Endothelial cell of umbilical vein (primary cell): Measurements from ENCODE around the gene STK32C. TPM values are rescaled to one million over a fixed set of nuclear protein-coding genes. Genes with fewer than 3 reads are reported as not detected.

Experiments
- BruUV-seq: library from RNA; stranded (reverse); fragments of 400-500 nt; replicated peaks from 2 replicates; lab custom pipeline; 2021; lab: Mats Ljungman, UMichigan
- CTCF ChIA-PET: fragments of 300-600, 350-600 bp; sonication (Branson Sonifier 250); formaldehyde crosslinking; loops from one replicate; lab custom pipeline; 2021; ENCODE audit warnings: antibody characterized with exemption, inconsistent platforms; lab: Charles Lee
- POLR2A ChIA-PET: fragments of 300-600, 350-600 bp; sonication (Branson Sonifier 250); formaldehyde crosslinking; loops from one replicate; lab custom pipeline; 2021; ENCODE audit warnings: antibody characterized with exemption, inconsistent platforms; lab: Charles Lee
- DNase-seq: peaks from one replicate; pipeline ENCODE4 v3.0.0-alpha.2; 2011; ENCODE audit warnings: low read depth, low spot score
- FAIRE-seq: peaks from 2 replicates; lab custom pipeline; 2011; peaks lifted over from hg19 to GRCh38; lab: Jason Lieb, UNC
- H2AFZ ChIP-seq: 2 replicates; pipeline ENCODE4 v1.6.0; 2012; ENCODE audit warnings: low read depth, low read length, control low read depth, inconsistent platforms
- H3K27ac ChIP-seq: 2 replicates; pipeline ENCODE4 v1.5.1; 2011; ENCODE audit warnings: low read depth, mild to moderate bottlenecking, control low read depth, low read length, moderate library complexity; ENCODE audit not compliant: insufficient read depth
- H3K27me3 ChIP-seq, 2 experiments: 2 replicates each; pipeline versions ENCODE4 v1.6.0 to v1.6.1; 2011; ENCODE audit warnings: low read length in 2 of 2, mixed read lengths in 1 of 2; ENCODE audit not compliant: control insufficient read depth in 2 of 2, insufficient read depth in 2 of 2
- H3K36me3 ChIP-seq, 2 experiments: 2 replicates in 1 of 2; 3 replicates in 1 of 2; pipeline ENCODE4 v1.5.1; 2011; ENCODE audit warnings: low read length in 2 of 2, mild to moderate bottlenecking in 1 of 2, moderate library complexity in 1 of 2; ENCODE audit not compliant: control insufficient read depth in 2 of 2, insufficient read depth in 2 of 2; ENCODE audit errors: extremely low read depth in 1 of 2
- H3K4me1 ChIP-seq: 3 replicates; pipeline ENCODE4 v1.5.1; 2011; ENCODE audit warnings: mild to moderate bottlenecking, low read length; ENCODE audit not compliant: control insufficient read depth, insufficient read depth; ENCODE audit errors: extremely low read depth
- H3K4me2 ChIP-seq: 2 replicates; pipeline ENCODE4 v1.6.1; 2011; ENCODE audit warnings: low read length, control low read depth, mixed read lengths; ENCODE audit not compliant: insufficient read depth
- H3K4me3 ChIP-seq, 3 experiments: fragments of 200-600 bp in 1 of 3; sonication (generic), shearing (Covaris generic) in 1 of 3; replicated peaks in 1 of 3; 2 replicates each; pipeline ENCODE4 v1.5.1; 2011 to 2016; ENCODE audit warnings: control low read depth in 3 of 3, low read length in 3 of 3, mild to moderate bottlenecking in 2 of 3, inconsistent platforms in 1 of 3, low read depth in 1 of 3, moderate library complexity in 1 of 3; ENCODE audit not compliant: insufficient read depth in 1 of 3
- H3K79me2 ChIP-seq: 2 replicates; pipeline ENCODE4 v1.6.0; 2012; ENCODE audit warnings: low read length, inconsistent platforms; ENCODE audit not compliant: control insufficient read depth, insufficient read depth
- H3K9ac ChIP-seq: replicated peaks from 2 replicates; pipeline ENCODE3; 2011; ENCODE audit warnings: low read length, control low read depth; ENCODE audit not compliant: insufficient read depth; ENCODE audit errors: extremely low read depth
- H3K9me1 ChIP-seq: replicated peaks from 3 replicates; pipeline ENCODE4 v1.6.0; 2011; ENCODE audit warnings: mild to moderate bottlenecking, low read length; ENCODE audit not compliant: control insufficient read depth, insufficient read depth; ENCODE audit errors: extremely low read depth
- H3K9me3 ChIP-seq: replicated peaks from 2 replicates; pipeline ENCODE4 v1.5.1; 2012; ENCODE audit warnings: low read length, inconsistent platforms; ENCODE audit not compliant: control insufficient read depth, insufficient read depth
- H4K20me1 ChIP-seq: replicated peaks from 2 replicates; pipeline ENCODE3; 2011; ENCODE audit warnings: mild to moderate bottlenecking, low read length; ENCODE audit not compliant: control insufficient read depth, insufficient read depth; ENCODE audit errors: extremely low read depth
- EZH2 ChIP-seq: IDR thresholded peaks from 2 replicates; pipeline ENCODE4 v1.6.1; 2012; ENCODE audit warnings: borderline replicate concordance, low read depth, mild to moderate bottlenecking, moderate library complexity, low read length, inconsistent platforms; ENCODE audit not compliant: severe bottlenecking
- FOS ChIP-seq: IDR thresholded peaks from 2 replicates; pipeline ENCODE4 v1.6.1; 2011; ENCODE audit warnings: mild to moderate bottlenecking, low read length, moderate library complexity, borderline replicate concordance; ENCODE audit not compliant: insufficient read depth
- GATA2 ChIP-seq: IDR thresholded peaks from 2 replicates; pipeline ENCODE4 v1.7.0; 2011; ENCODE audit warnings: low read depth, mild to moderate bottlenecking, moderate library complexity, mixed read lengths, low read length; ENCODE audit not compliant: insufficient read length, insufficient read depth
- JUN ChIP-seq: IDR thresholded peaks from 2 replicates; pipeline ENCODE4 v1.6.1; 2011; ENCODE audit warnings: borderline replicate concordance, low read depth; ENCODE audit not compliant: insufficient read length, insufficient read depth
- MAX ChIP-seq: IDR thresholded peaks from 2 replicates; pipeline ENCODE4 v1.6.1; 2011; ENCODE audit not compliant: insufficient read depth, insufficient read length
- MYC ChIP-seq: IDR thresholded peaks from one replicate; pipeline ENCODE4 v1.6.1; 2011; ENCODE audit warnings: mild to moderate bottlenecking, low read depth, low read length
- POLR2A ChIP-seq: IDR thresholded peaks from 2 replicates; pipeline ENCODE4 v1.6.1; 2012; ENCODE audit warnings: low read depth, mild to moderate bottlenecking, control low read depth, low read length
- POLR2AphosphoS5 ChIP-seq: IDR thresholded peaks from 2 replicates; pipeline ENCODE4 v1.6.1; 2012; ENCODE audit warnings: low read depth, mild to moderate bottlenecking, control low read depth, low read length, moderate library complexity; ENCODE audit not compliant: insufficient read depth
- dilution Hi-C: fragments of 300-500 bp; cut with MboI; formaldehyde crosslinking; loops from one replicate; pipeline ENCODE4 v1.15.0; 2019; ENCODE audit warnings: low sequenced_read_pairs; ENCODE audit not compliant: extremely low pct_ligation_motif_present
- intact Hi-C: fragments of 100-400 bp; cut with micrococcal nuclease; formaldehyde crosslinking; loops from one replicate; pipeline ENCODE4 v1.10.0; 2022
- polyA plus RNA-seq, 4 experiments: library from polyadenylated mRNA; depleted of rRNA in 3 of 4; stranded (reverse) in 3 of 4; unstranded in 1 of 4; fragments of >200 nt; gene quantifications; 2 replicates each; pipeline versions ENCODE4 v1.2.1 to v1.2.3, GENCODE V29; 2011 to 2012; ENCODE audit warnings: missing spikeins in 1 of 4
- total RNA-seq: library from RNA; stranded (reverse); gene quantifications from 2 replicates; pipeline ENCODE4 v1.2.3, GENCODE V29; 2021
- TF ChIP-seq, protein P1 (sequence below), 2 donors: IDR thresholded peaks; 1 replicate in 1 of 2; 2 replicates in 1 of 2; pipeline ENCODE4 v1.5.1; 2011; ENCODE audit warnings: low read length in 2 of 2, mild to moderate bottlenecking in 2 of 2, moderate library complexity in 2 of 2, control low read depth in 1 of 2, inconsistent platforms in 1 of 2, low read depth in 1 of 2; ENCODE audit not compliant: insufficient read depth in 1 of 2; ENCODE audit errors: extremely low read depth in 1 of 2

The STK32C gene
- total and polyA plus RNA-seq, 2 donors (not counting 3 experiments of a cell fraction or from before 2014, with no cell fraction given): 5.4 to 14.1 TPM

- intact Hi-C loops: no loop called here
- no TSS peak for BruUV-seq
Measured at GRCh38 chr10:132264306-132264950, 43.3 kb downstream of the STK32C start.

DNA sequence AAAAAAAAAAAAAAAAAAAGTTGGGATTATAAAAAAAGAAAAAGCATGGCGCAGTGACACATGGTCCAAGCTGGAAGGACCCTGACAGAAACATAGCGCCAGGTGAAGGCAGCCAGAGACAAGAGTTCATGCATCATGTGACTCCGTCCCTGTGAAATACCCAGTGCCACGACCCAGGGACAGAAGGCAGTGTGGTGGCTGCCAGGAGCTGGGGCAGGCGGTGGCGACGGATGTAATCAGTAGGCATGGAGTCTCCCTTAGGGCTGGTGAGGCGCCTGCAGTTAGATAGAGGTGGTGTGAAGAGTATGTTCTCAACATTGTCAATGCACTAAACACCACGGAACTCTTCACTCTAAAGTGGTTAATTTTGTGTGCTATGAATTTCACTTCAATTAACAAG lies 43.9 kb downstream of the STK32C start:
- Histone ChIP-seq H3K79me2 (no peaks in the 10 kb centered on the region), H4K20me1 (no peaks in the 10 kb centered on the region), H3K9ac (no peak overlapping the region), H3K4me2 (no peak overlapping the region), H3K36me3 (no peaks in the 10 kb centered on the region), H3K9me1 (no peaks in the 10 kb centered on the region), H3K9me3 (no peaks in the 10 kb centered on the region), H3K27me3 (no peaks in the 10 kb centered on the region), H3K27ac (no peak overlapping the region), H3K4me1 (no peaks in the 10 kb centered on the region), H3K4me3 (no peak overlapping the region), H2AFZ (no peak overlapping the region)
- no TSS peak for BruUV-seq
- CTCF ChIA-PET: interaction anchor here (0.9 kb wide), 1 partner anchor 9 kb away, joined by 3 read pairs; no protein-coding TSS in a partner anchor
- FAIRE-seq (no peak), DNase-seq (no peak)
- dilution Hi-C loops: no loop called here
- intact Hi-C loops: no loop called here
- POLR2A ChIA-PET: interaction anchor here (0.6 kb wide), 1 partner anchor 407 kb away, joined by 4 read pairs; no protein-coding TSS in a partner anchor
- TF ChIP-seq POLR2AphosphoS5 (no peak), POLR2A (no peak)
- TF ChIP-seq, protein P1, sequence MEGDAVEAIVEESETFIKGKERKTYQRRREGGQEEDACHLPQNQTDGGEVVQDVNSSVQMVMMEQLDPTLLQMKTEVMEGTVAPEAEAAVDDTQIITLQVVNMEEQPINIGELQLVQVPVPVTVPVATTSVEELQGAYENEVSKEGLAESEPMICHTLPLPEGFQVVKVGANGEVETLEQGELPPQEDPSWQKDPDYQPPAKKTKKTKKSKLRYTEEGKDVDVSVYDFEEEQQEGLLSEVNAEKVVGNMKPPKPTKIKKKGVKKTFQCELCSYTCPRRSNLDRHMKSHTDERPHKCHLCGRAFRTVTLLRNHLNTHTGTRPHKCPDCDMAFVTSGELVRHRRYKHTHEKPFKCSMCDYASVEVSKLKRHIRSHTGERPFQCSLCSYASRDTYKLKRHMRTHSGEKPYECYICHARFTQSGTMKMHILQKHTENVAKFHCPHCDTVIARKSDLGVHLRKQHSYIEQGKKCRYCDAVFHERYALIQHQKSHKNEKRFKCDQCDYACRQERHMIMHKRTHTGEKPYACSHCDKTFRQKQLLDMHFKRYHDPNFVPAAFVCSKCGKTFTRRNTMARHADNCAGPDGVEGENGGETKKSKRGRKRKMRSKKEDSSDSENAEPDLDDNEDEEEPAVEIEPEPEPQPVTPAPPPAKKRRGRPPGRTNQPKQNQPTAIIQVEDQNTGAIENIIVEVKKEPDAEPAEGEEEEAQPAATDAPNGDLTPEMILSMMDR (IDR thresholded peaks at IDR 0.05; ENCODE audit: extremely low read depth in 1 of 2, insufficient read depth in 1 of 2, low read depth in 1 of 2, low read length in 2 of 2): no peak

More at GRCh38 chr10:132264306-132264950, 43.3 kb downstream of the STK32C start:
- no peaks in the 10 kb centered on the region for H4K20me1 ChIP-seq
- POLR2A ChIA-PET: no interaction called here
- H3K36me3 ChIP-seq: no peaks in the 10 kb centered on the region
- H3K27me3 ChIP-seq: no peaks in the 10 kb centered on the region
- no peak overlapping the region for H3K4me2 ChIP-seq
- H3K27ac ChIP-seq: no peak overlapping the region
- CTCF ChIA-PET: no interaction called here
- H2AFZ ChIP-seq: no peak overlapping the region
- H3K4me1 ChIP-seq: no peaks in the 10 kb centered on the region
- dilution Hi-C loops: no loop called here
- H3K4me3 ChIP-seq: no peak overlapping the region
- H3K9me3 ChIP-seq: no peaks in the 10 kb centered on the region
- no peak for FAIRE-seq
- no peak for TF ChIP-seq POLR2A
- no peak for TF ChIP-seq MYC
- no peak for TF ChIP-seq JUN
- no peak for TF ChIP-seq EZH2
- no peak for TF ChIP-seq GATA2
- TF ChIP-seq MAX: no peak
- no peak for TF ChIP-seq POLR2AphosphoS5
- TF ChIP-seq FOS: no peak
- no peak overlapping the region for H3K9ac ChIP-seq
- H3K9me1 ChIP-seq: no peaks in the 10 kb centered on the region
- DNase-seq: no peak
- no peaks in the 10 kb centered on the region for H3K79me2 ChIP-seq
